NB4 (cell line): ENCODE data around the gene CDH23.

Experiments used
- DNase-seq: peaks from one replicate; pipeline ENCODE4 v3.0.0; 2010; ENCODE audit warnings: low read depth
- H3K4me3 ChIP-seq: one replicate; pipeline ENCODE4 v1.5.1; 2011; ENCODE audit warnings: mild to moderate bottlenecking, low read depth, low read length, moderate library complexity
- MAX ChIP-seq: IDR thresholded peaks from 2 replicates; pipeline ENCODE4 v1.6.1; 2011; ENCODE audit warnings: low read depth, low read length
- MYC ChIP-seq: IDR thresholded peaks from 2 replicates; pipeline ENCODE4 v1.6.1; 2011; ENCODE audit warnings: low read depth, low read length
- POLR2A ChIP-seq: IDR thresholded peaks from 2 replicates; pipeline ENCODE4 v1.6.1; 2011; ENCODE audit warnings: mild to moderate bottlenecking; ENCODE audit not compliant: insufficient read length; ENCODE audit errors: extremely low read depth
- TF ChIP-seq, protein P1 (sequence below): IDR thresholded peaks from one replicate; pipeline ENCODE4 v1.5.1; 2012; ENCODE audit warnings: low read depth, low read length

Gene CDH23

GRCh38 chr10:71737834-71738197 is 341.1 kb downstream of the CDH23 start:
- TF ChIP-seq MYC = no peak
- no peak for TF ChIP-seq MAX
- no peak for TF ChIP-seq POLR2A
- TF ChIP-seq, protein P1, sequence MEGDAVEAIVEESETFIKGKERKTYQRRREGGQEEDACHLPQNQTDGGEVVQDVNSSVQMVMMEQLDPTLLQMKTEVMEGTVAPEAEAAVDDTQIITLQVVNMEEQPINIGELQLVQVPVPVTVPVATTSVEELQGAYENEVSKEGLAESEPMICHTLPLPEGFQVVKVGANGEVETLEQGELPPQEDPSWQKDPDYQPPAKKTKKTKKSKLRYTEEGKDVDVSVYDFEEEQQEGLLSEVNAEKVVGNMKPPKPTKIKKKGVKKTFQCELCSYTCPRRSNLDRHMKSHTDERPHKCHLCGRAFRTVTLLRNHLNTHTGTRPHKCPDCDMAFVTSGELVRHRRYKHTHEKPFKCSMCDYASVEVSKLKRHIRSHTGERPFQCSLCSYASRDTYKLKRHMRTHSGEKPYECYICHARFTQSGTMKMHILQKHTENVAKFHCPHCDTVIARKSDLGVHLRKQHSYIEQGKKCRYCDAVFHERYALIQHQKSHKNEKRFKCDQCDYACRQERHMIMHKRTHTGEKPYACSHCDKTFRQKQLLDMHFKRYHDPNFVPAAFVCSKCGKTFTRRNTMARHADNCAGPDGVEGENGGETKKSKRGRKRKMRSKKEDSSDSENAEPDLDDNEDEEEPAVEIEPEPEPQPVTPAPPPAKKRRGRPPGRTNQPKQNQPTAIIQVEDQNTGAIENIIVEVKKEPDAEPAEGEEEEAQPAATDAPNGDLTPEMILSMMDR = no peak
- no peak for DNase-seq
- no peak overlapping the region for H3K4me3 ChIP-seq

DNA sequence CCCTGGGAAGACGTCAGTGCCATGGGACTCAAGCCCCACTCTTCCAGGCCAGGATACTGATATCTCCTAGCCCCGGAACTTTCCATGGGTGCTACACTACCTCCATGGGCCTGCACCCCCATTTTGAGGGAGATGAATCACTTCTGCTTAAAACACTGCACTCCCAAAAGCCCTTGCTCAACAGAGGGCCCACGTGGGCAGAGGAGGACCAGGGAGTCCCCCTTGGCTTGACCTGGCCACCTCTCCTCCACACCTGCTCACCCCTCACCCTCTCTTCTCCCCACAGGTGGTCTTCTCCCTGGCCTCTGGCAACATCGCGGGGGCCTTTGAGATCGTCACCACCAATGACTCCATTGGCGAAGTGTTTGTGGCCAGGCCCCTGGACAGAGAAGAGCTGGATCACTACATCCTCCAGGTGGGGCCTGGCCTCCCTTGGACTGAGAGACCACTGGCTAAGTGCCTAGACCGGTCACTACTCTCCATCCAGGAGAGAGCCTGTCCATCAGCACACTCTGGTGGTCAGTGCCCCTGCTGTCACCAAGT is 342.7 kb downstream of the CDH23 start:
- no peak for DNase-seq
- TF ChIP-seq POLR2A (no peak), MAX (no peak), MYC (no peak)
- TF ChIP-seq, protein P1 = no peak
- no peak overlapping the region for H3K4me3 ChIP-seq

- TF ChIP-seq MAX (no peak), POLR2A (no peak), MYC (no peak)
- TF ChIP-seq, protein P1 = no peak
- no peak overlapping the region for H3K4me3 ChIP-seq
- DNase-seq = no peak
Measured at GRCh38 chr10:71740069-71740653, 343.4 kb downstream of the CDH23 start.

DNA sequence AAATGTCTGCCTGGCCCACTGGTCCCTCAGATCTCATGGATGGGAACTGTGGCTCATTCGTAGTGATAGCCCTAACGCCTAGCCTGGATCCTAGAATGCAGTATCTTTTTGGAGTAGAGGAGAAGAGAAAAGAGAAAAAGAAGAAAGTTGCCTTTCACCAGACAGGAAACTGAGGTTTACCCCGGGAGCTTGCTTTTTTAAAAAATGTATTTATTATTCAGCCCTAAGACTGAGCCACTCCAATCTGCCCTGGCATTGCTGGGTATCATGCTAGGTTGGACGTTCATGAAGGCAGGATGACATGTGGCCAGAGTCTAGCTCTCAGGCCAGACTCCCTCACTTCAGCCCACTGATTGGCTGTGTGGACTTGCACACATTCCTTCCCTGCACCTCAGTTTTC is 344.3 kb downstream of the CDH23 start:
- no peak for TF ChIP-seq POLR2A
- TF ChIP-seq MAX = no peak
- TF ChIP-seq, protein P1 = no peak
- no peak for TF ChIP-seq MYC
- no peak for DNase-seq
- H3K4me3 ChIP-seq = no peak overlapping the region

- DNase-seq = no peak
- TF ChIP-seq POLR2A (no peak), MYC (no peak), MAX (no peak)
- TF ChIP-seq, protein P1 = no peak
- H3K4me3 ChIP-seq = no peak overlapping the region
Measured at GRCh38 chr10:71741671-71742070, 345.0 kb downstream of the CDH23 start.
